GM18861 (cell line): Measurements from ENCODE around the gene CD244.
"Not testable (repeated sequence)": the region's sequence is repeated elsewhere in the genome, so short reads cannot be mapped to it uniquely, and the experiment has no call there.

ENCODE experiments used
- ATAC-seq: cut with Tn5 transposase; IDR thresholded peaks from one replicate; pipeline ENCODE4 v1.9.1; 2021; ENCODE audit not compliant: unreplicated experiment

The CD244 gene

GRCh38 chr1:160879056-160879455, 16.4 kb upstream of the CD244 start:
- ATAC-seq: no peak

GRCh38 chr1:160877221-160877620, 14.5 kb upstream of the CD244 start:
- no peak for ATAC-seq

GRCh38 chr1:160876311-160876710, 13.6 kb upstream of the CD244 start:
- no peak for ATAC-seq

GRCh38 chr1:160875591-160875990, 12.9 kb upstream of the CD244 start:
- ATAC-seq: not testable (repeated sequence)

- ATAC-seq: no peak
Measured at GRCh38 chr1:160874935-160875334, 12.2 kb upstream of the CD244 start.

GRCh38 chr1:160868141-160868540, 5.5 kb upstream of the CD244 start:
- ATAC-seq: no peak

- ATAC-seq: not testable (repeated sequence)
Measured at GRCh38 chr1:160867651-160868050, 5.0 kb upstream of the CD244 start.

- ATAC-seq: no peak
Measured at GRCh38 chr1:160866695-160867260, 4.1 kb upstream of the CD244 start.

GRCh38 chr1:160866001-160866694, 3.5 kb upstream of the CD244 start:
- no peak for ATAC-seq

- no peak for ATAC-seq
Measured at GRCh38 chr1:160865337-160865736, 2.6 kb upstream of the CD244 start.

- no peak for ATAC-seq
Measured at GRCh38 chr1:160864173-160864572, 1.5 kb upstream of the CD244 start.

GRCh38 chr1:160863774-160864131, 1.1 kb upstream of the CD244 start:
- no peak for ATAC-seq

- ATAC-seq: no peak
Measured at GRCh38 chr1:160863061-160863773, 530 bp upstream of the CD244 start.

- ATAC-seq: no peak
Measured at GRCh38 chr1:160860840-160861505, 1.7 kb downstream of the CD244 start.

GRCh38 chr1:160859166-160859565, 3.5 kb downstream of the CD244 start:
- no peak for ATAC-seq

GRCh38 chr1:160858507-160858906, 4.2 kb downstream of the CD244 start:
- ATAC-seq: no peak

- no peak for ATAC-seq
Measured at GRCh38 chr1:160858097-160858496, 4.6 kb downstream of the CD244 start.

- ATAC-seq: peak; percentile 83
Measured at GRCh38 chr1:160855181-160855981, 7.3 kb downstream of the CD244 start.

GRCh38 chr1:160853754-160854153, 8.9 kb downstream of the CD244 start:
- no peak for ATAC-seq

- ATAC-seq: no peak
Measured at GRCh38 chr1:160853014-160853413, 9.7 kb downstream of the CD244 start.

GRCh38 chr1:160850993-160851392, 11.7 kb downstream of the CD244 start:
- no peak for ATAC-seq
